Measurements from ENCODE around the gene CYP2C18. TPM values are rescaled to one million over a fixed set of nuclear protein-coding genes. Genes with fewer than 3 reads are reported as not detected.

CYP2C18 gene
- total RNA-seq, 1 donor from 2014 or later, result not detected

DNA sequence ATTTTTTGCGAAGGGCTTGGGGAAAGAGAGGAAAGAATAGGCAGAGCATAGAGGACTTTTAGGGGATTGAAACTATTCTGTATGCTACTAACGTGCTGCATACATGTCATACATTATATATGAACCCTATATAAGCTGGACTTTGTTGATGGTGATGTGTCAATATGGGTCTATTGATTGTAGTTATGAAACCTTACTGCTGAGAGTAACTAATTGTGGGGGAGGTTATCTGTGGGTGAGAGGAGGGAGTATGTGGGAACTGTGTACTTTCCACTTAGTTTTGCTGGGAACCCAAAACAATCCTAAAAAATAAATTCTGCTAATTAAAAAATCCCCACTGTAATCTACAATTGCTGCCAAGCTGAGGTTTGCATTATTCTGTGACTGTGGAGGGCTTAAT is 63.6 kb downstream of the CYP2C18 start:
- H3K4me1 Mint-ChIP-seq (ENCODE audit: low read depth, unreplicated experiment), result no peaks in the 10 kb centered on the region
- TF ChIP-seq, protein P1, sequence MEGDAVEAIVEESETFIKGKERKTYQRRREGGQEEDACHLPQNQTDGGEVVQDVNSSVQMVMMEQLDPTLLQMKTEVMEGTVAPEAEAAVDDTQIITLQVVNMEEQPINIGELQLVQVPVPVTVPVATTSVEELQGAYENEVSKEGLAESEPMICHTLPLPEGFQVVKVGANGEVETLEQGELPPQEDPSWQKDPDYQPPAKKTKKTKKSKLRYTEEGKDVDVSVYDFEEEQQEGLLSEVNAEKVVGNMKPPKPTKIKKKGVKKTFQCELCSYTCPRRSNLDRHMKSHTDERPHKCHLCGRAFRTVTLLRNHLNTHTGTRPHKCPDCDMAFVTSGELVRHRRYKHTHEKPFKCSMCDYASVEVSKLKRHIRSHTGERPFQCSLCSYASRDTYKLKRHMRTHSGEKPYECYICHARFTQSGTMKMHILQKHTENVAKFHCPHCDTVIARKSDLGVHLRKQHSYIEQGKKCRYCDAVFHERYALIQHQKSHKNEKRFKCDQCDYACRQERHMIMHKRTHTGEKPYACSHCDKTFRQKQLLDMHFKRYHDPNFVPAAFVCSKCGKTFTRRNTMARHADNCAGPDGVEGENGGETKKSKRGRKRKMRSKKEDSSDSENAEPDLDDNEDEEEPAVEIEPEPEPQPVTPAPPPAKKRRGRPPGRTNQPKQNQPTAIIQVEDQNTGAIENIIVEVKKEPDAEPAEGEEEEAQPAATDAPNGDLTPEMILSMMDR (IDR thresholded peaks at IDR 0.05; ENCODE audit: insufficient read depth, low read depth, low read length), result no peak
- TF ChIP-seq EZH2 (IDR thresholded peaks at IDR 0.05; ENCODE audit: insufficient read depth, low read length), result no peak
- Histone ChIP-seq H3K27me3 (ENCODE audit: insufficient read depth, low read length) (no peaks in the 10 kb centered on the region), H4K20me1 (ENCODE audit: insufficient read depth, low read length) (no peaks in the 10 kb centered on the region), H3K9ac (ENCODE audit: low read length) (no peak overlapping the region), H2AFZ (ENCODE audit: low read depth, low read length) (no peak overlapping the region), H3K79me2 (ENCODE audit: insufficient read depth, low read length) (no peaks in the 10 kb centered on the region), H3K9me3 (ENCODE audit: insufficient read depth, low read depth, low read length) (peaks cover 2% of the 10 kb centered on the region), H3K36me3 (ENCODE audit: insufficient read depth, low read length) (no peaks in the 10 kb centered on the region), H3K4me2 (ENCODE audit: low read length) (no peak overlapping the region), H3K4me3 (ENCODE audit: insufficient read depth, low read depth, low read length) (no peak overlapping the region), H3K4me1 (ENCODE audit: insufficient read depth, low read length) (no peaks in the 10 kb centered on the region), H3K27ac (ENCODE audit: low read depth, low read length) (no peak overlapping the region)
- H3K27me3 Mint-ChIP-seq (ENCODE audit: low read depth, unreplicated experiment), result no peaks in the 10 kb centered on the region
- DNase-seq (ENCODE audit: low read depth) (no peak), FAIRE-seq (no peak)
- no peak overlapping the region for H3K4me3 Mint-ChIP-seq (ENCODE audit: unreplicated experiment)
- H3K27ac Mint-ChIP-seq (ENCODE audit: unreplicated experiment), result no peak overlapping the region
- no peaks in the 10 kb centered on the region for H3K36me3 Mint-ChIP-seq (ENCODE audit: low read depth, unreplicated experiment)
- H3K9me3 Mint-ChIP-seq (ENCODE audit: unreplicated experiment), result peaks cover 4% of the 10 kb centered on the region

- Histone ChIP-seq H3K27me3 (ENCODE audit: insufficient read depth, low read length) (no peaks in the 10 kb centered on the region), H3K27ac (ENCODE audit: low read depth, low read length) (no peak overlapping the region), H3K36me3 (ENCODE audit: insufficient read depth, low read length) (no peaks in the 10 kb centered on the region), H3K4me1 (ENCODE audit: insufficient read depth, low read length) (no peaks in the 10 kb centered on the region), H3K9me3 (ENCODE audit: insufficient read depth, low read depth, low read length) (peaks cover 2% of the 10 kb centered on the region), H3K4me3 (ENCODE audit: insufficient read depth, low read depth, low read length) (no peak overlapping the region), H4K20me1 (ENCODE audit: insufficient read depth, low read length) (no peaks in the 10 kb centered on the region), H3K9ac (ENCODE audit: low read length) (no peak overlapping the region), H3K79me2 (ENCODE audit: insufficient read depth, low read length) (no peaks in the 10 kb centered on the region), H2AFZ (ENCODE audit: low read depth, low read length) (no peak overlapping the region), H3K4me2 (ENCODE audit: low read length) (no peak overlapping the region)
- Mint-ChIP-seq H3K36me3 (ENCODE audit: low read depth, unreplicated experiment) (no peaks in the 10 kb centered on the region), H3K4me3 (ENCODE audit: unreplicated experiment) (no peak overlapping the region), H3K4me1 (ENCODE audit: low read depth, unreplicated experiment) (no peaks in the 10 kb centered on the region), H3K27ac (ENCODE audit: unreplicated experiment) (no peak overlapping the region), H3K9me3 (ENCODE audit: unreplicated experiment) (peaks cover 2% of the 10 kb centered on the region), H3K27me3 (ENCODE audit: low read depth, unreplicated experiment) (no peaks in the 10 kb centered on the region)
- no peak for DNase-seq (ENCODE audit: low read depth)
- no peak for TF ChIP-seq EZH2 (IDR thresholded peaks at IDR 0.05; ENCODE audit: insufficient read depth, low read length)
- TF ChIP-seq, protein P1 (IDR thresholded peaks at IDR 0.05; ENCODE audit: insufficient read depth, low read depth, low read length), result no peak
- FAIRE-seq, result no peak
These were observed 64.3 kb downstream of the CYP2C18 start for GRCh38 chr10:94747838-94748237.

- no peaks in the 10 kb centered on the region for H3K27me3 Mint-ChIP-seq (ENCODE audit: low read depth, unreplicated experiment)
- Histone ChIP-seq H3K27me3 (ENCODE audit: insufficient read depth, low read length) (no peaks in the 10 kb centered on the region), H4K20me1 (ENCODE audit: insufficient read depth, low read length) (no peaks in the 10 kb centered on the region), H3K36me3 (ENCODE audit: insufficient read depth, low read length) (no peaks in the 10 kb centered on the region), H3K79me2 (ENCODE audit: insufficient read depth, low read length) (no peaks in the 10 kb centered on the region), H3K4me3 (ENCODE audit: insufficient read depth, low read depth, low read length) (no peak overlapping the region), H3K4me2 (ENCODE audit: low read length) (no peak overlapping the region), H3K27ac (ENCODE audit: low read depth, low read length) (no peak overlapping the region), H3K4me1 (ENCODE audit: insufficient read depth, low read length) (no peaks in the 10 kb centered on the region), H2AFZ (ENCODE audit: low read depth, low read length) (no peak overlapping the region), H3K9me3 (ENCODE audit: insufficient read depth, low read depth, low read length) (peaks cover 3% of the 10 kb centered on the region), H3K9ac (ENCODE audit: low read length) (no peak overlapping the region)
- no peak for DNase-seq (ENCODE audit: low read depth)
- no peaks in the 10 kb centered on the region for H3K4me1 Mint-ChIP-seq (ENCODE audit: low read depth, unreplicated experiment)
- H3K9me3 Mint-ChIP-seq (ENCODE audit: unreplicated experiment), result no peaks in the 10 kb centered on the region
- no peak for TF ChIP-seq EZH2 (IDR thresholded peaks at IDR 0.05; ENCODE audit: insufficient read depth, low read length)
- TF ChIP-seq, protein P1 (IDR thresholded peaks at IDR 0.05; ENCODE audit: insufficient read depth, low read depth, low read length), result no peak
- H3K36me3 Mint-ChIP-seq (ENCODE audit: low read depth, unreplicated experiment), result no peaks in the 10 kb centered on the region
- H3K4me3 Mint-ChIP-seq (ENCODE audit: unreplicated experiment), result no peak overlapping the region
- no peak overlapping the region for H3K27ac Mint-ChIP-seq (ENCODE audit: unreplicated experiment)
- no peak for FAIRE-seq
These were observed 74.4 kb downstream of the CYP2C18 start for GRCh38 chr10:94757916-94758315.
